Adrenal gland (tissue), 5 donors: Measurements from ENCODE around the gene SMIM15.

Experiments used
- CTCF ChIP-seq, 6 experiments: fragments of 450-650 bp in 4 of 6; fragments of 200-600 bp in 2 of 6; sonication (generic) in 1 of 6; IDR thresholded peaks; 1 replicate in 5 of 6; 2 replicates in 1 of 6; pipeline versions ENCODE4 v1.5.1 to v1.8.0; 2016 to 2021; ENCODE audit warnings: antibody characterized with exemption in 6 of 6, mild to moderate bottlenecking in 2 of 6, moderate library complexity in 1 of 6
- POLR2A ChIP-seq, 2 donors: fragments of 450-650 bp; IDR thresholded peaks; one replicate each; pipeline ENCODE4 v1.6.1; 2017; ENCODE audit warnings: antibody characterized with exemption in 2 of 2, mild to moderate bottlenecking in 2 of 2, moderate library complexity in 1 of 2
- donor health status: DM: no; HTN: no; CAD: no.

GRCh38 chr5:61163905-61164304, 1.6 kb upstream of the SMIM15 start:
- TF ChIP-seq CTCF (IDR thresholded peaks at IDR 0.05) (no peak), POLR2A (IDR thresholded peaks at IDR 0.05) (no peak)
